Skin epidermis (tissue), 12 donors: ENCODE data around the gene NAP1L5.
A peak's percentile ranks its signal among the peaks of the same experiment; 100 is the strongest.

Experiments used
- H3K27ac ChIP-seq, 21 experiments: fragments of 200-600 bp; sonication (generic) in 11 of 21; one replicate each; pipeline ENCODE4 v1.5.0; 2020; ENCODE audit warnings: mild to moderate bottlenecking in 3 of 21, inconsistent platforms in 2 of 21, moderate library complexity in 2 of 21
- H3K4me3 ChIP-seq, 7 experiments: fragments of 200-600 bp; sonication (generic) in 2 of 7; one replicate each; pipeline ENCODE4 v1.5.0; 2020; ENCODE audit warnings: inconsistent platforms in 2 of 7, mild to moderate bottlenecking in 2 of 7, moderate library complexity in 1 of 7

The NAP1L5 gene

GRCh38 chr4:88673886-88674285 lies 23.7 kb downstream of the NAP1L5 start:
- H3K27ac ChIP-seq: no peak overlapping the region

DNA sequence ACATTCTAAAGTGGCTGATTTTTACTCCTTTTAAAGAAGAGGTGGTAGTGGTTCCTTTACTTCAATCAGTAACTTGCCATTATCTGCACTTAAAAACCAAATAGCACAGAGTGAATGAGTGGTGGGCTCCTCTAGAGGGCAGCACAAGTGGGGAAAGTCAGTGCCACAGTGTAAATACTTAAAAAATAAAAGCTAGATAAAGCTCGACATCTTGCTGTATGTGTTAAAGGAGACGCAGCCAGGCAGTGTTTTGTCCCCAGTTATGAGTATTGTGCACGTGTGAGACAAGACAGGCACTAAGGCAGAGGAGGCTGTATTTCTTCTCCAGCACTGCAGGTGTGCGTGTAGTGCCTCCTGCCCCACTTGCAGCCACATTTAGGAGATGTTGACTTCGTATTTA lies 24.6 kb downstream of the NAP1L5 start:
- no peak overlapping the region for H3K4me3 ChIP-seq
- H3K27ac ChIP-seq: no peak overlapping the region

More at GRCh38 chr4:88673886-88674285, 23.7 kb downstream of the NAP1L5 start:
- no peak overlapping the region for H3K4me3 ChIP-seq

DNA sequence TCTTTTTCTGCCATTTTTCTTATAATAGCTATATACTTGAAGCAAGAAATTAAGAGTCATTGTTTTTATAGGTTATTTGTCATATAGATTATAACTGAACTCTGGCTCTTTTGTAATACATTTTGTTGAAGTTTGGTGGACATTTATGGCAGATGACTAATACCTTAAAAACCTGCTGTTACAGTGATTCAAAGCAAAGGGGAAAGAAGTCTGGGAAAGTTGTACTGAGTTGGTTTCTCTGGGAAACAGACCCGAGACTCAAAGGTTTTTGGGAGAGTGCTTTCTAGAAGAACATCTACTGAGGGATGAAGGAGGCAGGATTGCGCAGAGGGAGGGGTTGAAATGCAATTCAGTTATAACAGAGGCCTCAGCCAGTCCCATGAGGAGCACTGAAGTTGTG lies 35.9 kb downstream of the NAP1L5 start:
- peak overlapping the region in 1 of 21 experiments; percentile 14 for H3K27ac ChIP-seq
- no peak overlapping the region for H3K4me3 ChIP-seq

- Histone ChIP-seq H3K27ac (no peak overlapping the region), H3K4me3 (no peak overlapping the region)
These were observed 37.0 kb downstream of the NAP1L5 start for GRCh38 chr4:88660446-88661294.

GRCh38 chr4:88659890-88660208 lies 37.8 kb downstream of the NAP1L5 start:
- Histone ChIP-seq H3K4me3 (no peak overlapping the region), H3K27ac (no peak overlapping the region)

DNA sequence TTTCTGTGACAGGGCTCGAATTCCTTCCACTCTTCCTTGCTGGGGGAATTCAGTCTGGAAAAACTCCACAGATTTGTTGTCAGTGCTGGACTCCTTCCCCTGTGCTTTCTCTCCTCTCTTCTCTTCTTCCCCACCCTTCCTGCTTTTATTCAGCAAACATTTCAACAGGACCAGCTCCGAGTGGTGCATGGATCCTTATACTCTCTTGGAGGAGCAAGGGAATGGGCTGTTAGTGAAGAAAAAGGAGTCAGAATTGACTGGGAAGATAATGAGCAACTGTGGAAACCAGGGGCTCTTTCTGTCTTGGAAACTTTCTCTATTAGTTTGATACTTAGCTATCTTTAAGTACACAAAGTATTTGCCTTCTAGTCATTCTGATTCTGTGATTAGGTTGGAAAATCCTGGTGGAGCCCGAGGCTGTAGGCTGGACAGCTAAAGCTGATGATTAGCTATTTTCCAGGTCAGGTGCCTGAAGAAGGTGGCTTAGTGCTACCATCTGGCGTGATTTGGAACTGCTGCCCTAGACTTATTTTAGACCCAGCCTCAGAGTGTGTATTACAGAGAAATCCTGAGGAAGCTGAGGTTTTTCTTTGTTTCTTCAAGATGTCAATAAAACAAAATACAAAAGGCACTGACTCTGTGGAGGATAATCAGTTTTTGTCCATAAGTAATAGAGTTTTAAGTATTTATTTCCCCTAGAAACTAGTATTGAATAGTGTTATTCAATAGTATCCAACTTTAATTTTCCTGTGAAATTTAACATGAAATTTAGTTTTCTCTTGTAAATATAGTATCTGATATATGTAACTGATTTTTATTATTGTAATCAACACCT lies 38.4 kb downstream of the NAP1L5 start:
- peak overlapping the region in 4 of 21 experiments; percentile 36 to 53 (median 42) for H3K27ac ChIP-seq
- no peak overlapping the region for H3K4me3 ChIP-seq

DNA sequence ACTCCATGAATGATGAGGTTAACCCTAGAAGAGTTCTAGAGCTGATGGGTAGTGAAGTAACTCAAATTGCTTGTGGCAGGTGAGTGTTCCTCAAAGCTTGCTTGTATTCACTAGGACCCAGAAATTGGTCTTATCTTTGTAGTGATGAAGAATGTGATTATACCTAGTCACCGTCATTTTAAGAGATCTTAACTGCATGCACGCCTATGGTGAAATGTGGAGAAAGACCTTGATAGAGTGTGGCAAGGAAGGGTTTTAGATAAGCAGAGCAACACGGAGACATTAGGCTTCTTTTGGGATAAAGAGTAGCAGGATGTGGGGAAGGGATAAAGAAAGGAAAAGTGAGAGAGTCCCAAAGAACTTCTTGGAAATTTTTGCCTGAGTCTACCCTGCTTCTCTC lies 42.4 kb downstream of the NAP1L5 start:
- H3K27ac ChIP-seq: no peak overlapping the region
- no peak overlapping the region for H3K4me3 ChIP-seq

GRCh38 chr4:88653371-88653946 lies 44.2 kb downstream of the NAP1L5 start:
- Histone ChIP-seq H3K4me3 (no peak overlapping the region), H3K27ac (no peak overlapping the region)

- Histone ChIP-seq H3K27ac (no peak overlapping the region), H3K4me3 (no peak overlapping the region)
These were observed 47.9 kb downstream of the NAP1L5 start for GRCh38 chr4:88649716-88650115.

GRCh38 chr4:88646528-88647280 lies 50.9 kb downstream of the NAP1L5 start:
- Histone ChIP-seq H3K27ac (no peak overlapping the region), H3K4me3 (no peak overlapping the region)

- Histone ChIP-seq H3K4me3 (no peak overlapping the region), H3K27ac (no peak overlapping the region)
These were observed 51.6 kb downstream of the NAP1L5 start for GRCh38 chr4:88645994-88646393.
